Adipose tissue (tissue), 3 donors: ENCODE measurements around the gene FAM193A. TPM values are rescaled to one million over a fixed set of nuclear protein-coding genes. Genes with fewer than 3 reads are reported as not detected.
A peak's percentile ranks its signal among the peaks of the same experiment; 100 is the strongest.
"Not testable (repeated sequence)": the region's sequence is repeated elsewhere in the genome, so short reads cannot be mapped to it uniquely, and the experiment has no call there.

ENCODE experiments used
- H3K27ac ChIP-seq: one replicate; pipeline ENCODE4 v1.5.1; 2013; ENCODE audit warnings: low read depth, low read length
- WGBS, 3 donors: extraction: QIAGEN DNeasy Blood & Tissue Kit; methylation state at CpG; one replicate each; pipeline ENCODE4 v1.1.7; 2013; 5-methylcytosine and 5-hydroxymethylcytosine counted together
- polyA plus RNA-seq, 3 donors: library from polyadenylated mRNA; stranded (reverse); fragments of 200-250 nt; gene quantifications; one replicate each; pipeline ENCODE4 v1.2.3, GENCODE V29; 2013
- donor health status: healthy with polysubstance abuse.
- donor health status: Bipolar disorder and iron deficiency.
- donor health status: healthy.

The FAM193A gene
- polyA plus RNA-seq, 3 donors, result 5.5 to 10.7 (median 9.7) TPM

DNA sequence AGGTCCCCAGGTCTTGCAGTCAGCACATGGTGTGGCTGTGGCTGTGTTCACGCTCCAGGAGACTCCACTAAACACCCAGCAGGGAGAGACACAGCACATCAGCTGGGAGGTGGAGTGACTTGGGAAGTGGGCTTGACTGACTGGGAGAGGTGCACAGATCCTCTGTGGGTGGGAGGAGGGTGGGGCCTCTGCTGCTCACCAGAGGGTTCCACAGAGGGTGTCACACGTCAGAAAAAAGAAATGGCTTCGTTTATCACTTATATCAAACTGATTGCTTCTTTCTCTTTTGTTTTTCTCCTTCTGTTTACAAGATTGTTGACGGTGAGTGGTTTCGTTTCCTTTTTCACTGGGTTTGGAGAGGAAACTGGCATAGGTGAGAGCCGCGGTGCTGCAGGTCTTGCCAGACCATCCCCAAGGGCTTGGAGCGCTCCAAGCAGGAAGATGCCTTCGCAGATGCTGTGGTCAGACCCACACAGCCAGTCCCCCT lies 24.8 kb upstream of the FAM193A start:
- H3K27ac ChIP-seq, result no peak overlapping the region
- 68 to 81% (median 72%) methylated on average over 9 of the region's 9 CpGs for WGBS, 3 donors

DNA sequence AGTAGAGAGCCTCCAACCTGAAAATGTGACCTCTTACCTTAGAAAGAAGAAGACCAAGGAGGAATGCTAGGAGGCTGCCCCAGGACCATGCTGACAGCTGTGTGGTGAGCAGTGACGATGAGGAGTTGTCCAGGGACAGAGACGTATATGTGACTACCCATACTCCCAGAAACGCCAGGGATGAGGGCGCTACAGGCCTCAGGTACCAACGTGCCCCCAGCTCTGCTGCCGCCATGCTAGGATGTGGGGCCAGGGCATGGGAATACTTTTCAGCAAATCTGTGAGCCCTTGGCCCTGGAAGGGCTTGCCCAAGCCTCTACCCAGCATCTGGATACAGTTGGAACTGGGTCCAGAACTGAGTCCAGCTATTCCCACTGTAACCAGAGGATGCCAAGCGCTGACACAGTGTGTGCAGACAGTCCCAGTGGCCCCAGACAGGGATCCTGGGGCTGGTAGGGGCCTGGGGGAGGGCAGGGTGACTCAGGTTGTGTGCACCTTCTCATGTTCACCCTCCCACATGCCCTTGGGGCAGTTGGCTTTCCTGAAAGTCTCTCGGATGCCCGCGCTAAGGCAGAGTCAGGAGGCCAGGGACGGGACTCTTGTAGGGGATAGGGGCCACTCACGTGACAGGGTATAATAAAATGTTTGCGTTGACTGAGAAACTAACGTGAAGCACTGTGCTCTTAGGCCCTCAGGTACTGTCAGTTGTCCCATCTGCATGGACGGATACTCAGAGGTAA lies 23.9 kb upstream of the FAM193A start:
- WGBS, 3 donors, result 89 to 96% (median 93%) methylated on average over 15 of the region's 15 CpGs
- no peak overlapping the region for H3K27ac ChIP-seq

DNA sequence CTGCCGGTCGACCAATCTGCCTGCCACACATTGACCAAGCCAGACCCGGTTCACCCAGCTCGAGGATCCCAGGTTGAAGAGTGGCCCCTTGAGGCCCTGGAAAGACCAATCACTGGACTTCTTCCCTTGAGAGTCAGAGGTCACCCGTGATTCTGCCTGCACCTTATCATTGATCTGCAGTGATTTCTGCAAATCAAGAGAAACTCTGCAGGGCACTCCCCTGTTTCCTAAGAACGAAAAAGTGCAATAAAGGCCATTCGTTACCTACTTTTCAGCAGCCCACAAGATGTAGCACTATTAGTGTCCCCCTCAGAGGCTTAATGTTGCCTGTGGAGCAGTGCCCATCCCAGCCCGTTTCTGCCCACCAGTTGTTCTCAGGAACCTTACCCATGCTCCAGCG lies 22.3 kb upstream of the FAM193A start:
- WGBS, 3 donors, result 86 to 91% (median 86%) methylated on average over 7 to 9 of the region's 9 CpGs

DNA sequence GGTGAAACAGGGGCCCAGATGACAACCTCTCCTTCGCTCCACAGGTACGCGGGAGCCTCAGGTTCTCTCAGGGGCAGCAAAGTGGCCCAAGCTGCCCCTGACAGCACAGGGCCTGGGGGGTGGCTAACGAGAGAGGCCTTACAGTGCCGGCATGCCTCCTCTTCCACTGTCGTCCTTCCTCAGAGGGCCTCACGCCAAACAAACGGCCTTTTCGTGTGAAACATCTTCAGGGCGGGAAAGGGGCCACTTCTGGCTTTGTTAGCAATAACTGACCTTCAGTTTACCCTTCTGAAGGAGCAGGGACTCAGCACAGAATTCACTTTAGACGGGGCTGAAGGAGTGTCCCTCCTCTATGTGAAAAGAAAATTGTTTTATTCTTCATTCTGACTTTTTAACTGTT lies 21.5 kb upstream of the FAM193A start:
- WGBS, 3 donors, result 72 to 82% (median 79%) methylated on average over 11 of the region's 11 CpGs
- H3K27ac ChIP-seq, result not testable (repeated sequence)

More for the DNA sequence above, 22.3 kb upstream of the FAM193A start:
- H3K27ac ChIP-seq, result not testable (repeated sequence)

DNA sequence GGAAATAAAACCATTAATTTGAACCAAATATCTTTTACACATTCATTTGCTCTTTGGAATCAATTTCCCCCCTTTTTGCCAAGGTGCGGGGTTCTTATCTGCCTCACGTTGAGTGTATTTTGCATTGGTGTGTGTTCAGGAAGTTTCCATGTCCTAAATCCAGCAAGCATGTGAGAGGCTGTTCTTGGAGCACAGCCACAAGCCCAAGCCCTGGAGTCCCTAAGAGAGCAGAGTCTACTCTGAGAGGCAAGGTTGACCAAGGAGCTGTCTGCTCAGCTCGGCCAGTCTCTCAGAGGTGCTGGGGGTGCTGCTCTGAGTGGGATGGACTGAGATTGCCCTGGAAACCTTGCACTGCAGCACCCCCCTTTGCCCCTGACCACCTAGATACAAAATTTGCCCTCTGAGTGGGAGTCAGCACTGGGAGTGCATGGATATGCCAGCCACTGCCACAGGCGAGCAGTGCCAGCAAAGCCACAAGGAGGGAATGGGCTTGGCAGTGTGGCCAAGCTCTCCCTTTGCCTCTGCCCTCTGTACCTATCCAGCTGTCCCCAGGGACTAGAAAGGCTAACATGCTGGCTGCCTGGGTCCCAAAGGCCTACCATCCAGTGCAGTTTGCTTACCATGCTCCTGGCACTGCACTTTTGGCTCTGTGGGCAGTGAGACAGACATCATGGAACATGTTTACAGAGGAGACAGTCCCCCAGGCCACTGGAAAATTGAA lies 20.5 kb upstream of the FAM193A start:
- no peak overlapping the region for H3K27ac ChIP-seq
- WGBS, 3 donors, result 40 to 60% (median 51%) methylated on average over 4 of the region's 4 CpGs

DNA sequence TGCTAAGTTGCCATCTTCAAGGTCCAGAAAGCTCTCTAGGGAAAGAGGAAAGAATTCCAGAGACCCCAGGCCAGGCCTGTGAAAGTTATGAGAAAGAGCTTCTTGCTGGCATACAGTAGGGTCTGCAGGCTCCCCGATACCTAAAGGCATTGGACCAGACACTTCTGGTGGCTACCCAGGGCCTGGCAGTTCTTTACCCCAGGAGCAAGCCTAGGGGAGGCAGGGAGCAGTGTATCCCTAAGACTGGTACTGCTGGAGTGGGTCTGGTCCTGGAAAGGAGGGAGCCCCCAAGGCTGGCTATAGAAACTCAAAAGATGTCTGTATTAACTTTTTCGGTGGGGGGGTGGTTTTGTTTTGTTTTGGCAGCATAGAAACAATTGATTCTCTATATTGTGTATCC lies 19.8 kb upstream of the FAM193A start:
- no peak overlapping the region for H3K27ac ChIP-seq
- 88 to 95% (median 94%) methylated on average over 2 of the region's 2 CpGs for WGBS, 3 donors

DNA sequence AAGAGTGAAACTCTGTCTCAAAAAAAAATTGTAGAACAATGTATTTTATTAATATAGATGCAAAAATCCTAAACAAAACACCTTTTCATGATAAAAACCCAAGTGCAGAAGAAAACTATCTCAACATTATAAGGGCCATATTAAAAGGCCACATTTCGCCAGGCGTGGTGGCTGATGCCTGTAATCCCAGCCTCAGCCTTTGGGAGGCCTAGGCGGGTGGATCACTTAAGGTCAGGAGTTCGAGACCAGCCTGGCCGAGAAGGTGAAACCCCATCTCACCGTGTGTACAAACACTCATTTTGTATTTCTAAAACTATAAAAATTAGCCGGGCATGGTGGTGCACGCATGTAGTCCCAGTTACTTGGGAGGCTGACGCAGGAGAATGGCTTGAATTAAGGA lies 9.9 kb upstream of the FAM193A start:
- H3K27ac ChIP-seq, result no peak overlapping the region
- 92 to 96% (median 95%) methylated on average over 9 of the region's 9 CpGs for WGBS, 3 donors

DNA sequence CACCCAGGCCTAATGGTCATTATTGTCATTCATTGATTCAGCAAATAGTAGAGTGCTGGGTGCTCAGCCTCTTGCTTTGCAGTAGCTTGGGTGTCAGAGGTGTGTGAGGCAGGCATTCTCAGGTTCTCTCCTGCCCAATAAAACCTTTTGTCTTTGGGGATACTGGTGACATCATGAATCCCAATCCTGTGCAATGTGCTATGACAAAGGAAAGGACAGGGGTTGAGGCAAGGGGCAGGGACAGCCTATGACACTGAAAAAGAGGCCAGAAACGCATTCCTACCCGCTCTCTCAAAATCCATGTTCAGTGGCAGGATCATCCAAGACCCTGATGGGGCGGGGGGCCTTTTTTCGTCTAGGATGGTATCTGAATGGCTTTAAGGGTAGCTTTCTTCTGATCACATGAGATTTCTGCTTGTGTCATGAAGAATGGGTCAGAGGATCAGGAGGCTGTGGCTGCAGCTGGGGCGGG lies 1.5 kb upstream of the FAM193A start:
- WGBS, 3 donors, result 59 to 74% (median 60%) methylated on average over 5 of the region's 5 CpGs
- no peak overlapping the region for H3K27ac ChIP-seq

DNA sequence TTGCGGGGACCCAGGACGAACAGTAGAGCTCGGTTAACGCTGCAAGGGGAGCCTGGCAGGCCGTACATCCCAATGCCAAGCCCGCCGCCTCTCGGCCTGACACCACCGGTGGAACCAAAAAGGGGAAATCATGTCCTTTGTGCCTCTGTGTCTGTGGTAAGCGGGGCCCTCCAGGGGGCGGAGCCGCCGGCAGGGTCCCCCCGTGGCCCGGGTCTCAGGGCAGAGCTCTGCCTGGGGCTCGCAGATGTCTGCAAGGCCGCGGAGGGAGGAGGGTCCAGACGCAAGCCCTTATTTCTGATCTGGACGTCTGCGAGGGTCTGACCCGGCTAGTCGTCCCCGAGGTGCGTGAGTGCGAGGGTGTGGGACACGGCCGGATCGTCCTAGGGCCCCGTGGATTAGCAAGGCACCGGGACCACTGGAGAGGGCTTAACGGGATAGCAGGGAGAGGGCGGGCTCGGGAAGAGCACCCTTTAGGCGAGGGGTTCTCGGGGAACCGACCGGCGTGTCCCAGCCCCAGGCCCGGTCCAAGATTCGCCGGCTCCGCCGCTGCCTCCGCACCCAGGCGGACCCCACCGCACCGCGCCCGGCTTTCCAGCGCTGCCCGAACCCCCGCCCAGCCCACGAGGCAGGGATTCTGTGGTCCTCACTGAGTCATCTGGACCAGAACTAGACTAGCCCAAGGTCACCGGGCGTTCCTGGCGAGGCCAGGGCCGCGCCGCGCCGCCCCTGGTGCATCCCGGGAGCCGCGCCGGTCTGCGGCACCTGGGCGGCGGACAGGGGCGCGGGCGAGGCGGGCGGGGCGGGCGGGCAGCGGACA lies 863 bp upstream of the FAM193A start:
- 2 to 5% (median 2%) methylated on average over 62 to 77 of the region's 77 CpGs for WGBS, 3 donors
- H3K27ac ChIP-seq, result peak overlapping the region; percentile 48

DNA sequence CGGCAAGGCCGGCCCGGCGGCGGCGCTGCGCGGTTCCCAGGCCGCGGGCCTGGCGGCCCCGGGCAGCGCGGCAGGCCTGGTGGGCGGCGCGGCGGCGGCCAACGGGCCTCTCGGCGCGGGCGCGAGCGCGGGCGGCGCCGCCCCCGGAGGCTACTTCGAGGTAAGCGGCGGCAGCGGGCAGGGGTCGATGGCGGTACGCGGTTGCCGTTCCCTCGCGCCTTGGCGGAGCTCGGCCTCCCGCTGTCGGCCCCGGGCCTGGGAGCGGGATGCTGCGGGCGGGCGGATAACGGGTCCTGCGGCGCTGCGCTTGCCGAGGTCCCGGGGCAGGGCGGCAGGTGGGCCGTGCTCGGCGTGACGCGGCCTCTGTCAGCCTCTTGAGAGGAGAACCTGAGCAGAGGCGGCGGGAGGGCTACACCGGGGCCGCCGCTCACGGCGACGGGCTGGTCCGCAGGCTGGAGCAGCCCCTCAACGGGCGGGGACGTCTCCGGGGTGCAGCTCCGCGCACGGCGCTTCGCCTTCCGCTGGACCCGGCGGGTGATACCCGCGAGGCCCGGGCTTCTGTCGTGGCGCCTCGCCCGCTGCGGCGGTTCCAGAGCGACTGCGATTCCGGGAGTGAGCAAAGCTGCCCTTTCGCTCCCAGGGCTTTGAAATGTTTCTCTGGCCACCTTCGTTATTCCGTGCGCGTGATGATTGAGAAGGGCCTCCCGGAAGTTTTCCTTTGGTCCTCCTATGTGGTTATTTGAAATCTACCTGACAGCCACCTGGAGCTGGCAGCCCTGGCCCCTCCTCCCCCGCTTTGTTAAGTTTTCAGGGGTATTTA lies 774 bp downstream of the FAM193A start:
- 0 to 1% (median 0%) methylated on average over 59 to 103 of the region's 103 CpGs for WGBS, 3 donors
- peak overlapping the region; percentile 65 for H3K27ac ChIP-seq

DNA sequence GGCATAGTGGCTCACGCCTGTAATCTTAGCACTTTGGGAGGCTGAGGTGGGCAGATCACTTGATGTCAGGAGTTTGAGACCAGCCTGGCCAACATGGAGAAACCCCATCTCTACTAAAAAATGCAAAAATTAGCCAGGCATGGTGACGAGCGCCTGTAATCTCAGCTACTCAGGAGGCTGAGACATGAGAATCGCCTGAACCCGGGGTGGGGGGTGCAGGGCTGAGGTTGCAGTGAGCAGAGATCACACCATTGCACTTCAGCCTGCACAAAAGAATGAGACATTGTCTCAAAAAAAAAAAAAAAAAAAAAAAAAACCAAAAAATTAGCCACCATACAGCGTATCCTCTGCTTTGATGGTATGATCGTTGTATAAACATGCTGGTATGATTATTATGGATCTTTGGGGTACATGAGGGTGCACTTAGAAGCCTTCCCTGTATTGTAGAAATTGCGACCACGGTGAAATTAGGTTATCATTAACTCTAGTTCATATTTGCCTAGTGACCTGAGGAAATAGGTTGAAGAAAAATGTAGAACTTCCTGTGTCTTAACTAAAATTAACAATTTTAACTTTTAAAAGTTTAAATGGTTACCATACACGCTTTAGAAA lies 7.2 kb downstream of the FAM193A start:
- 75 to 94% (median 92%) methylated on average over 10 of the region's 10 CpGs for WGBS, 3 donors
- H3K27ac ChIP-seq, result not testable (repeated sequence)

DNA sequence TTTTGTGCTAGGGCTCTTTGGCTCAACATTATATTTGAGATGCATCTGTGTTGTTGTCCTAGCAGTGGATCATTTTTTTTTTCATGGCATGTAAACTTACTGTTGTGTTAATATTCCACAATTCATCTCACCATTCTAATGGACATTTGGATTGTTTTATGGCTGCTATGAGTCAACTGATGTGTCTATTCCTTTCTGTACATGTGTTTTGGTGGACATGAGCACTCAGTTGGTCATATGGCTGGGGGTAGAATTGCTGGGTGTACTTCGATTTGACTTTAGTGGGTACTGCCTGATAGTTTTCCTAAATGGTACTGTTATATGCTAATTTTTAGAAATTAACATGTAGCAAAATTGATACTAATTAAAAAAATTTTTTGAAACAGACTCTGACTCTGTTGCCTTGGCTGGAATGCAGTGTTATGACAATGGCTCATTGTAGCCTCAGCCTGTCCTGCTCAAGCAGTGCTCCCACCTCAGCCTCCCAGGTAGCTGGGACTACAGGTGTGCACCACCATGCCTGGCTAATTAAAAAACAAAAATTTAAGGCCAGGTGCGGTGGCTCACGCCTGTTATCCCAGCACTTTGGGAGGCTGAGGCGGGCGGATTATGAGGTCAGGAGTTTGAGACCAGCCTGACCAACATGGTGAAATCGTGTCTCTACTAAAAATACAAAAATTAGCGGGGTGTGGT lies 9.0 kb downstream of the FAM193A start:
- H3K27ac ChIP-seq, result no peak overlapping the region
- WGBS, 3 donors, result 95 to 98% (median 97%) methylated on average over 7 of the region's 7 CpGs

DNA sequence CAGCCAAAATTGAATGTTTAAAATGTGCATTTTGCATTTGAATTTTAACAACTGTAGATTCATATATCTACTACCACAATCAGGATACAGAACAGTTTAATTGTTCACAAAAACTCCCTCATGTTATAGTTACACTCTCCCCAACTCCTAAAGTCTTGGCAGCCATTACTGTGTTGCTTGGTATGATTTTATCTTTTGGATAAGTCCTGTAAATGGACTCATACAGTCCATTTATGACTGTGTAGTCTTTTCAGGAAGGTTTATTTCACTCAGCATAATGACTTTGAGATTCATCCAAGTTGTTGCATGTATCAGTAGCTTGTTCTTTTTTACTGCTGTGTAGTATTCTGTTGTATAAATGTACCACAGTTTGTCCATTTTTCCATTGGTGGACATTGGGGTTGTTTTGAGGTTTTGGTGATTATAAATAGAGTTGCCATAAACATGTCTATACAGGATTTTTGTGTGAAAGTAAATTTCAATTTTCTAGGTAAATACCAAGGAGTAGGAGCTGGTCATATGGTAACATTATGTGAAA lies 9.9 kb downstream of the FAM193A start:
- no peak overlapping the region for H3K27ac ChIP-seq

DNA sequence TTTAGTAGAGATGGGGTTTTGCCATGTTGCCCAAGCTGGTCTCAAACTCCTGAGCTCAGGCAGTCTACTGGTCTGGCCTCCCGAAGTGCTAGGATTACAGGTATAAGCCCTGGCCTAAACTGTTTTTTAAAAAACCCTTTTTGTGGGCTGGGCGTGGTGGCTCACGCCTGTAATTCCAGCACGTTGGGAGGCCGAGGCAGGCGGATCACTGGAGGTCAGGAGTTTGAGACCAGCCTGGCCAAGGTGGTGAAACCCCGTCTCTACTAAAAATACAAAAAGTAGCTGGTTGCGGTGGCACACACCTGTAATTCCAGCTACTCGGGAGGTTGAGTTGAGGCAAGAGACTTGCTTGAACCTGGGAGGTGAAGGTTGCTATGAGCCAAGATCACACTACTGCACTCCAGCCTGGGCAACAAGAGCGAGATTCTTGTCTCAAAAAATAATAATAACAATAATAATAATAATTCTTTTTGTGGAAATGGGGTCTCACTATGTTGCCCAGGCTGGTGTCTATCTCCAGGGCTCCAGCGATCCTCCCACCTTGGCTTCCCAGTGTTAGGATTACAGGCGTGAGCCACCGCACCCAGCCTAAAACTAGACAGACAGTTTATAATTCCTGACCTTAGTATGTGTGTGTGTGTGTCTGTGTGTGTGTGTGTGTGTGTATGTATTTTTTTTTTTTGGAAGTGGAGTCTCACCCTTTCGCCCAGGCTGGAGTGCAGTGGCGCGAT lies 10.7 kb downstream of the FAM193A start:
- not testable (repeated sequence) for H3K27ac ChIP-seq
- WGBS, 3 donors, result 97 to 98% (median 98%) methylated on average over 16 of the region's 16 CpGs

DNA sequence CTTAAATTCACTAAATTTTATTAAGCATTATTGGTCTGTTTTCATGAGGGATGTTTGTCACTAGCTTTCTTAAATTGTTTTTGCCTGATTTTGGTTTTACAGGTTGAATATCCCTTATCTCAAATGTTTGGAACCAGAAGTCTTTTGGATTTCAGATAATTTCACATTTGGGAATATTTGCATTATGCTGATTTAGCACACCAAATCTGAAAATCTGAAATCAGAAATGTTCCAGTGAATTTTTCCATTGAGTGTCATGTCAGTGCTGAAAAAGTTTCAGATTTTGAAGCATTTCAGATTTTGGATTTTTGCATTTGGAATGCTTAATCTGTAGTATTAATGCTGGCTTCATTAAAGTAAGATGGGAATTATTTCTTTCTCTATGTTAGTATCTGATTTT lies 14.7 kb downstream of the FAM193A start:
- H3K27ac ChIP-seq, result no peak overlapping the region

DNA sequence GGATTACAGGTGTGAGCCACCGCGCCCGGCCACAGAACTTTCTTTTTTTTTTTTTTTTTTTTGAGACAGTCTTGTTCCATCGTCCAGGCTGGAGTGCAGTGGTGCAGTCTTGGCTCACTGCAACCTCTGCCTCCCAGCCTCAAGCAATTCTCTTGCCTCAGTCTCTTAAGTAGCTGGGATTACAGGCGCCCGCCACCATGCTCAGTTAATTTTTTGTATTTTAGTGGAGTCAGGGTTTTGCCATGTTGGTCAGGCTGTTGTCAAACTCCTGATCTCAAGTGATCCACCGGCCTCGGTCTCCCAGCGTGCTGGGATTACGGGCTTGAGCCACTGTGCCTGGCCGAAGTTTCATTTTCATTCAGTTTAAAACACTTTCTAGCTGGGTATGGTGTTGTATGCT lies 16.4 kb downstream of the FAM193A start:
- WGBS, 3 donors, result 96 to 99% (median 99%) methylated on average over 8 to 11 of the region's 11 CpGs
- H3K27ac ChIP-seq, result no peak overlapping the region
